Measurements from ENCODE around the gene LCN1.

DNA sequence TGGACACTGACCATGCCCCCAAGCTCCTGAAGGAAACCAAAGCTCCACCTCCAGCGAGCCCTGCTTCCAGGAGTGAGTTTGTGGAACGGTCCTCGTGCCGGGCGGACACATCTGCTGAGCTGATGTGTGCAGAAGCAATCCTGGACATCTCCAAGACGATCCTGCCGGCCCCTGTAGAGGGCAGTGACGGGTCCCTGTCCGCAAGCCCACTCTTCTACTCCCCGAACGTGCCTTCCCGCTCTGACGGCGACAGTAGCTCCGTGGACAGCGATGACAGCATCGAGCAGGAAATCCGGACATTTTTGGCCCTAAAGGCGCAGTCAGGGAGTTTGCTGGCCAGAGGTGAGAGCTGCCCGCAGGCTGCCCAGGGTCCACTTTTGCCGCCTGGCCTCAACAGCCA is 35.4 kb upstream of the LCN1 start:
- TF ChIP-seq EZH2phosphoT487 (IDR thresholded peaks at IDR 0.05; ENCODE audit: unreplicated experiment) (no peak), JUNB (IDR thresholded peaks at IDR 0.05; ENCODE audit: unreplicated experiment) (no peak), POLR2AphosphoS5 (IDR thresholded peaks at IDR 0.05; ENCODE audit: low read depth) (no peak)
- TF ChIP-seq, protein P1, sequence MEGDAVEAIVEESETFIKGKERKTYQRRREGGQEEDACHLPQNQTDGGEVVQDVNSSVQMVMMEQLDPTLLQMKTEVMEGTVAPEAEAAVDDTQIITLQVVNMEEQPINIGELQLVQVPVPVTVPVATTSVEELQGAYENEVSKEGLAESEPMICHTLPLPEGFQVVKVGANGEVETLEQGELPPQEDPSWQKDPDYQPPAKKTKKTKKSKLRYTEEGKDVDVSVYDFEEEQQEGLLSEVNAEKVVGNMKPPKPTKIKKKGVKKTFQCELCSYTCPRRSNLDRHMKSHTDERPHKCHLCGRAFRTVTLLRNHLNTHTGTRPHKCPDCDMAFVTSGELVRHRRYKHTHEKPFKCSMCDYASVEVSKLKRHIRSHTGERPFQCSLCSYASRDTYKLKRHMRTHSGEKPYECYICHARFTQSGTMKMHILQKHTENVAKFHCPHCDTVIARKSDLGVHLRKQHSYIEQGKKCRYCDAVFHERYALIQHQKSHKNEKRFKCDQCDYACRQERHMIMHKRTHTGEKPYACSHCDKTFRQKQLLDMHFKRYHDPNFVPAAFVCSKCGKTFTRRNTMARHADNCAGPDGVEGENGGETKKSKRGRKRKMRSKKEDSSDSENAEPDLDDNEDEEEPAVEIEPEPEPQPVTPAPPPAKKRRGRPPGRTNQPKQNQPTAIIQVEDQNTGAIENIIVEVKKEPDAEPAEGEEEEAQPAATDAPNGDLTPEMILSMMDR (conservative IDR thresholded peaks at IDR 0.05; ENCODE audit: low read depth in 2 of 2), result no peak; a peak in 1 of 4 replicates
- TF ChIP-seq, protein P2, sequence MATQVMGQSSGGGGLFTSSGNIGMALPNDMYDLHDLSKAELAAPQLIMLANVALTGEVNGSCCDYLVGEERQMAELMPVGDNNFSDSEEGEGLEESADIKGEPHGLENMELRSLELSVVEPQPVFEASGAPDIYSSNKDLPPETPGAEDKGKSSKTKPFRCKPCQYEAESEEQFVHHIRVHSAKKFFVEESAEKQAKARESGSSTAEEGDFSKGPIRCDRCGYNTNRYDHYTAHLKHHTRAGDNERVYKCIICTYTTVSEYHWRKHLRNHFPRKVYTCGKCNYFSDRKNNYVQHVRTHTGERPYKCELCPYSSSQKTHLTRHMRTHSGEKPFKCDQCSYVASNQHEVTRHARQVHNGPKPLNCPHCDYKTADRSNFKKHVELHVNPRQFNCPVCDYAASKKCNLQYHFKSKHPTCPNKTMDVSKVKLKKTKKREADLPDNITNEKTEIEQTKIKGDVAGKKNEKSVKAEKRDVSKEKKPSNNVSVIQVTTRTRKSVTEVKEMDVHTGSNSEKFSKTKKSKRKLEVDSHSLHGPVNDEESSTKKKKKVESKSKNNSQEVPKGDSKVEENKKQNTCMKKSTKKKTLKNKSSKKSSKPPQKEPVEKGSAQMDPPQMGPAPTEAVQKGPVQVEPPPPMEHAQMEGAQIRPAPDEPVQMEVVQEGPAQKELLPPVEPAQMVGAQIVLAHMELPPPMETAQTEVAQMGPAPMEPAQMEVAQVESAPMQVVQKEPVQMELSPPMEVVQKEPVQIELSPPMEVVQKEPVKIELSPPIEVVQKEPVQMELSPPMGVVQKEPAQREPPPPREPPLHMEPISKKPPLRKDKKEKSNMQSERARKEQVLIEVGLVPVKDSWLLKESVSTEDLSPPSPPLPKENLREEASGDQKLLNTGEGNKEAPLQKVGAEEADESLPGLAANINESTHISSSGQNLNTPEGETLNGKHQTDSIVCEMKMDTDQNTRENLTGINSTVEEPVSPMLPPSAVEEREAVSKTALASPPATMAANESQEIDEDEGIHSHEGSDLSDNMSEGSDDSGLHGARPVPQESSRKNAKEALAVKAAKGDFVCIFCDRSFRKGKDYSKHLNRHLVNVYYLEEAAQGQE (IDR thresholded peaks at IDR 0.05; ENCODE audit: unreplicated experiment), result no peak

Measured in GM23338 (cell line).